Spleen (tissue), 7 donors: Measurements from ENCODE around the gene ZNF385B.

Experiments used
- POLR2A ChIP-seq, 3 donors: fragments of 450-650 bp; IDR thresholded peaks; one replicate each; pipeline ENCODE4 v1.5.1; 2017; ENCODE audit warnings: antibody characterized with exemption in 3 of 3, mild to moderate bottlenecking in 1 of 3
- POLR2AphosphoS5 ChIP-seq, 3 donors: sonication (generic); formaldehyde crosslinking; IDR thresholded peaks; one replicate each; pipeline ENCODE4 v1.5.1; 2017; ENCODE audit warnings: antibody characterized with exemption in 3 of 3
- TF ChIP-seq, protein P1 (sequence below), 11 experiments: fragments of 200-600 bp in 7 of 11; fragments of 450-650 bp in 4 of 11; sonication (generic) in 4 of 11; IDR thresholded peaks in 8 of 11; conservative IDR thresholded peaks in 3 of 11; 1 replicate in 7 of 11; 2 replicates in 4 of 11; pipeline versions ENCODE4 v1.4.0 to v1.8.0; 2016 to 2021; ENCODE audit warnings: antibody characterized with exemption in 11 of 11, inconsistent platforms in 4 of 11, mild to moderate bottlenecking in 1 of 11
- donor health status: DM: no; HTN: no; CAD: no; lungs with moderate emphysema.
- donor health status: DM: no; HTN: no; CAD: no.
- donor health status: DM: no; HTN: no; CAD: no.

DNA sequence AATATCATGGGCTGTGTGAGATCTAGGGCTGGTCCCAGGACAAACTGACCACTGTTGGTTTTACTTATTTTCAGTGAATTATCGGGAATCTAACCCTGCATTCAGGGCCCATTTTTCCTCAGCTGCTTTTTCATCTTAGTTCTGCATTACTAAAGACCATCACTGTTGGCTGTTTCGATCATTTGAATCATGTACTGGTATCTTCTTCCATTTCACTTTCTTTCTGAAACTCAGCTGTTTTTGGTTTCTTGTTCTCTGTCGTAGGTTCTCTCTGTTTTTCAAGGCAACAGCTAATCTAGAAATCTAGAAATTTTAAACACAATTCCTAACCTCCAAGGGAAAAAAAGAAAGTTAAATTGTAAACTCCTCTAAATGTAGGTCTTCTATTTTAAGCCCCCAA is 436.8 kb downstream of the ZNF385B start:
- TF ChIP-seq, protein P1, sequence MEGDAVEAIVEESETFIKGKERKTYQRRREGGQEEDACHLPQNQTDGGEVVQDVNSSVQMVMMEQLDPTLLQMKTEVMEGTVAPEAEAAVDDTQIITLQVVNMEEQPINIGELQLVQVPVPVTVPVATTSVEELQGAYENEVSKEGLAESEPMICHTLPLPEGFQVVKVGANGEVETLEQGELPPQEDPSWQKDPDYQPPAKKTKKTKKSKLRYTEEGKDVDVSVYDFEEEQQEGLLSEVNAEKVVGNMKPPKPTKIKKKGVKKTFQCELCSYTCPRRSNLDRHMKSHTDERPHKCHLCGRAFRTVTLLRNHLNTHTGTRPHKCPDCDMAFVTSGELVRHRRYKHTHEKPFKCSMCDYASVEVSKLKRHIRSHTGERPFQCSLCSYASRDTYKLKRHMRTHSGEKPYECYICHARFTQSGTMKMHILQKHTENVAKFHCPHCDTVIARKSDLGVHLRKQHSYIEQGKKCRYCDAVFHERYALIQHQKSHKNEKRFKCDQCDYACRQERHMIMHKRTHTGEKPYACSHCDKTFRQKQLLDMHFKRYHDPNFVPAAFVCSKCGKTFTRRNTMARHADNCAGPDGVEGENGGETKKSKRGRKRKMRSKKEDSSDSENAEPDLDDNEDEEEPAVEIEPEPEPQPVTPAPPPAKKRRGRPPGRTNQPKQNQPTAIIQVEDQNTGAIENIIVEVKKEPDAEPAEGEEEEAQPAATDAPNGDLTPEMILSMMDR (IDR thresholded peaks at IDR 0.05 in 8 of 11, conservative IDR thresholded peaks at IDR 0.05 in 3 of 11): no peak
- TF ChIP-seq POLR2A (IDR thresholded peaks at IDR 0.05) (no peak), POLR2AphosphoS5 (IDR thresholded peaks at IDR 0.05) (no peak)
